RWPE2 (cell line): ENCODE results near the gene CRAT.
"Not testable (repeated sequence)": the region's sequence is repeated elsewhere in the genome, so short reads cannot be mapped to it uniquely, and the experiment has no call there.

Experiments
- ATAC-seq: fragments of 200-7000 bp; cut with Tn5 transposase; 3 replicates; pipeline ENCODE4 v1.9.1; 2021; ENCODE audit warnings: low read depth
- DNase-seq: peaks from one replicate; pipeline ENCODE4 v3.0.0-alpha.2; 2020; ENCODE audit warnings: low spot score
- H3K27ac ChIP-seq: fragments of 450-650 bp; 2 replicates; pipeline ENCODE4 v1.5.1; 2017; ENCODE audit warnings: mild to moderate bottlenecking; ENCODE audit not compliant: poor library complexity, severe bottlenecking
- H3K27me3 ChIP-seq: fragments of 250-450 bp; sonication (Bioruptor Pico); 2 replicates; pipeline ENCODE4 v1.5.1; 2021; ENCODE audit warnings: mild to moderate bottlenecking, moderate library complexity; ENCODE audit not compliant: insufficient read depth, poor library complexity, severe bottlenecking
- H3K36me3 ChIP-seq: fragments of 250-450 bp; sonication (Bioruptor Pico); 2 replicates; pipeline ENCODE4 v1.5.1; 2020; ENCODE audit warnings: low read depth, mild to moderate bottlenecking, moderate library complexity
- H3K4me1 ChIP-seq: fragments of 250-450 bp; sonication (Bioruptor Pico); 2 replicates; pipeline ENCODE4 v1.5.1; 2021; ENCODE audit warnings: mild to moderate bottlenecking, moderate library complexity; ENCODE audit not compliant: insufficient read depth, poor library complexity, severe bottlenecking
- H3K4me3 ChIP-seq: fragments of 250-450 bp; sonication (Bioruptor Pico); 2 replicates; pipeline ENCODE4 v1.5.1; 2021; ENCODE audit warnings: mild to moderate bottlenecking, moderate library complexity; ENCODE audit not compliant: severe bottlenecking
- H3K9me3 ChIP-seq: fragments of 250-450 bp; sonication (Bioruptor Pico); 2 replicates; pipeline ENCODE4 v1.5.1; 2021; ENCODE audit warnings: mild to moderate bottlenecking, moderate library complexity; ENCODE audit not compliant: severe bottlenecking
- TF ChIP-seq, protein P1 (sequence below): fragments of 450-650 bp; IDR thresholded peaks from one replicate; pipeline ENCODE4 v1.5.1; 2017; ENCODE audit warnings: mild to moderate bottlenecking, moderate library complexity; ENCODE audit not compliant: poor library complexity, severe bottlenecking

CRAT gene

DNA sequence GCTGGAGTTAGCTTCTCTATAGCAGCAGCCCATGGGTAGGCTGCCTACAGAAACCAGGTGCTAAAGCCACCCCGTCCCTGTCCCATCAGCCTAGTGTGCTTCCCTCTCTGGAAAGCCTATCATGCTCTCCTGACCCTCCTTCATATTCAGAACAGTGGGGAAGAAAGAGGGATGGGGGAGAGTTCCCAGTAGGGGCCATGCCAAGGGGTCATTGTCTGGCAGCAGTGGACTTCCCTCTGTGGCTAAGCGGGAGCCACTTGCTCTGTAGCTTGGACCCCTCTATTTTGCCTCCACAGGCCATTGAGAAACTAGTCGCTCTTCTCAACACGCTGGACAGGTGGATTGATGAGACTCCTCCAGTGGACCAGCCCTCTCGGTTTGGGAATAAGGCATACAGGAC, 18.1 kb upstream of the CRAT start:
- Histone ChIP-seq H3K36me3 (peaks cover 74% of the 10 kb centered on the region), H3K4me1 (peaks cover 7% of the 10 kb centered on the region), H3K4me3 (no peak overlapping the region), H3K9me3 (no peaks in the 10 kb centered on the region), H3K27ac (no peak overlapping the region), H3K27me3 (no peaks in the 10 kb centered on the region)
- TF ChIP-seq, protein P1, sequence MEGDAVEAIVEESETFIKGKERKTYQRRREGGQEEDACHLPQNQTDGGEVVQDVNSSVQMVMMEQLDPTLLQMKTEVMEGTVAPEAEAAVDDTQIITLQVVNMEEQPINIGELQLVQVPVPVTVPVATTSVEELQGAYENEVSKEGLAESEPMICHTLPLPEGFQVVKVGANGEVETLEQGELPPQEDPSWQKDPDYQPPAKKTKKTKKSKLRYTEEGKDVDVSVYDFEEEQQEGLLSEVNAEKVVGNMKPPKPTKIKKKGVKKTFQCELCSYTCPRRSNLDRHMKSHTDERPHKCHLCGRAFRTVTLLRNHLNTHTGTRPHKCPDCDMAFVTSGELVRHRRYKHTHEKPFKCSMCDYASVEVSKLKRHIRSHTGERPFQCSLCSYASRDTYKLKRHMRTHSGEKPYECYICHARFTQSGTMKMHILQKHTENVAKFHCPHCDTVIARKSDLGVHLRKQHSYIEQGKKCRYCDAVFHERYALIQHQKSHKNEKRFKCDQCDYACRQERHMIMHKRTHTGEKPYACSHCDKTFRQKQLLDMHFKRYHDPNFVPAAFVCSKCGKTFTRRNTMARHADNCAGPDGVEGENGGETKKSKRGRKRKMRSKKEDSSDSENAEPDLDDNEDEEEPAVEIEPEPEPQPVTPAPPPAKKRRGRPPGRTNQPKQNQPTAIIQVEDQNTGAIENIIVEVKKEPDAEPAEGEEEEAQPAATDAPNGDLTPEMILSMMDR, result no peak
- DNase-seq, result no peak
- ATAC-seq, result no peak

DNA sequence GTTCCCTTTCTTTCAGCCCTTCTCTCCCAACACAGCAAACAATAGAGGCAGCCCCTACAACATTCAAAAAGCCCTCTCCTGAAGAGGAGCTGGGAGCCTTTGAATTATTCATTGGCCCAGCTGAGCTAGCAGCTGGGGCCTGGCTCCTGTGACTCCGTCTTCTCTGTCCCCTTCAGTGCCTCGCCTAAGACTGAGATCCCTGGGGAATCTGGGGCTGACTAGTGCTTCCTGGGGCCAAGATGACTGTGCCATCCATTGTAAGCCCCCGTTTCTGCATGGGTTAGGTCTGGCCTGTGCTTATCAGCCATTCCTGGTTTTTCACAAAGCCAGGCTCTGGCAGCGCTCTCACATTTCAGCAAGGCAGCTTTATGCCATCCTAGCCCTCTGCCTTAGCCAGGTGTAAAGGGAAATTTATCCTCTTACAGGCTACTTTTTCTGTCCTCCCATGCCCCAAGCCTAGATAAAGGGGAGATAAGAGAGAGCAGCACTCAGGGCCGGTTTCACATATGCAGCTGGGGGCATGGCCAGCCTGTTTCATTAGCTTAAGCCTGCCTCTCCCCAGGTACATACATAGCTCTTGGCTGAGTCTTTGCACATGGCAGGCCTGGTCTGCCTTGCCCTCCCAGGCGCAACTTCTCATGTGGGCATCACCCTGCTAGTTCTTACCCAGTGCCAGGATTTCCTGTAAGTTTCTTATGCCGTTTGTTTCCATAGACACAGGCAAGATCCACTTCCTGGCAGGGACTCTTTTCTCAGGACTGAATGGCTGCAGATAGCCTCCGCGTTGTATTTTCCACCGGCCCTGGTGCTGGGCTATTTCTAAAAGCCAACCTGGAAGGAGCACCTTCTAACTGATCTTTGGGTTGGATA, 16.4 kb upstream of the CRAT start:
- DNase-seq (no peak), ATAC-seq (no peak)
- H3K4me3 ChIP-seq, result no peak overlapping the region
- peaks cover 7% of the 10 kb centered on the region for H3K4me1 ChIP-seq
- H3K36me3 ChIP-seq, result peaks cover 73% of the 10 kb centered on the region
- H3K27ac ChIP-seq, result no peak overlapping the region
- H3K27me3 ChIP-seq, result no peaks in the 10 kb centered on the region
- H3K9me3 ChIP-seq, result no peaks in the 10 kb centered on the region
- TF ChIP-seq, protein P1, result no peak

DNA sequence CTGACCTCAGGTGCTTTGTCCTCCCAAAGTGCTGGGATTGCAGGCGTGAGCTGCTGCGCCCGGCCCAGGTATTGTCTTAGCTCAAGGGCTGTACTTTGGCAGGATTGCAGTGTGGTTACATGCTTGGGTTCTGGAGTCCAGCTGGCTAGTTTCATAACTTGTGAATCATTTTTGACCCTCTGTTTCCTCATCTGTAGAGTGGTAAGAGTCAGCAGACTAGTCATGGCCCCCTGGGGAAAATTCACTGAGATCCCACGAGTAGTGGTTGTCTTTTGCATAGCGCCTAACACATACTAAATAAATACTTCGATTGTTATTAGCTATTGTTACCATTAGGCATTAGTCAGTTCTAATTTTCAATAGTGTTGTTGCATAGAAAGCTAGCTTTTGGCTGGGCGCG, 14.9 kb upstream of the CRAT start:
- Histone ChIP-seq H3K4me1 (peaks cover 7% of the 10 kb centered on the region), H3K9me3 (no peaks in the 10 kb centered on the region), H3K36me3 (peaks cover 71% of the 10 kb centered on the region), H3K27me3 (no peaks in the 10 kb centered on the region), H3K4me3 (no peak overlapping the region), H3K27ac (peak overlapping the region; percentile 29)
- TF ChIP-seq, protein P1, result no peak
- ATAC-seq, result peak; percentile 67
- no peak for DNase-seq

DNA sequence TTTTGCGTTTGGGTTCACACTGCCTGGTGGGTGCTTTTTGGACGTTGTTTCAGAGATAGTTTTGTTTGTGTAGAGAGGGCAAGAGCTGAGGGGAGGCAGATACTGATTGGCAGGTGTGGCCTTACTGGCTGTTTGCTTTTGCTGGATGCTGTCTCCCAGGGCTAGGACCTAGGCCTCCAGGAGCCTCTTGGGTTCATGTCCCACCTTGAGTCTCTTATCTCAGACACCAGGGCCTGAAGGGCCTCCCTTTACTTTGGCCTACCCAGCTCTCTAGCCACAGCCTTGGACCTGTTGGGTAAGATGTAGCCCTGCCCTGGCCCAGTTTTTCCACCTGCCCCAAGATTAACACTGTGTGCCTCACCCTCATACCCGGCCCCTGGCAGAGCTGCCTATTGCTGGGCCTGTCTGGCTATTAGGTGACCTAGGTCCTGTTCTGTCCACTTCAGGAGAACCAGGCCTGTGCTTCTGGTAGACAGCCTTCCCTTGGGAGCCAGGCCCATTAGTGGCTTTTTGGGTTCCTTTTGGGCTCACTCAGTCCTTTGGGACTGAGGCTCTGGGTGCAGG, 14.0 kb upstream of the CRAT start:
- TF ChIP-seq, protein P1, result no peak
- Histone ChIP-seq H3K27me3 (no peaks in the 10 kb centered on the region), H3K4me1 (peaks cover 7% of the 10 kb centered on the region), H3K4me3 (no peak overlapping the region), H3K9me3 (no peaks in the 10 kb centered on the region), H3K36me3 (peaks cover 70% of the 10 kb centered on the region), H3K27ac (peak overlapping the region; percentile 29)
- ATAC-seq, result 0 out of 3 replicates have a peak, but pooled peaks have one; percentile 22
- DNase-seq, result no peak

DNA sequence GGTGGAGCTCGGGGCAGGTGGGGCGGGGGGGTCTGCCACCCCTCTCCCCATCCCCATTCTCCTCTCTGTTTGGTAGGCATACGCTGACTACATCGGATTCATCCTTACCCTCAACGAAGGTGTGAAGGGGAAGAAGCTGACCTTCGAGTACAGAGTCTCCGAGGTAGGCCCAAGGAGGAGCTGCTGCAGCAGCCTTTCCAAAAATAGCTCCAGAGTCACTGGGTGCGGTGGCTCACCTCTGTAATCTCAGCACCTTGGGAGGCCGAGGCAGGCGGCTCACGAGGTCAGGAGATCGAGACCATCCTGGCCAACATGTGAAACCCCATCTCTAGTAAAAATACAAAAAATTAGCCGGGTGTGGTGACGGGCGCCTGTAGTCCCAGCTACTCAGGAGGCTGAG, 12.4 kb upstream of the CRAT start:
- ATAC-seq, H3K9me3 ChIP-seq, H3K4me1 ChIP-seq, DNase-seq, H3K27ac ChIP-seq, H3K4me3 ChIP-seq, H3K27me3 ChIP-seq: not testable (repeated sequence)
- peaks cover 62% of the 10 kb centered on the region for H3K36me3 ChIP-seq
